ENCODE measurements around the gene ARL3.

Gene ARL3

DNA sequence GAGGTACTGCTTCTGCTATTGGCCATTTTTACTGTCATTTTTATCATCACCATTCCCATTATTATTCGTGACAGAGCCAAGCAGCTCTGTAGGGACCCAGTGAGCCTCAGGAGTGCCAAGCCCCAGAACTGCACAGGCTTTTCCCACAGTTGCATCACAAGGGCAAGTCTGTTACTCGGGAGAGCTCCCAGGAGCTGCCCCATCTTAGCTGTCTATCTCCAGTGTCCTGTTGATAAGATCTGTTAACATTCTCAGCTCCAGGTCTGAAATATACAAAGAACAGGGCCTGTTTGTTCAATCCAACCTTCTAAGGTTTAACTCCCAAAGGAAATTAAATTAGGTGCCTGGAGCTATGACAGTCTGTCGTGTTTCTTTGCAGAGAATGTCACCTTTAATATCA, 90.1 kb downstream of the ARL3 start:
- H3K27ac ChIP-seq, result no peak overlapping the region
- no peak for TF ChIP-seq ZFX (IDR thresholded peaks at IDR 0.05)
- TF ChIP-seq, protein P1, sequence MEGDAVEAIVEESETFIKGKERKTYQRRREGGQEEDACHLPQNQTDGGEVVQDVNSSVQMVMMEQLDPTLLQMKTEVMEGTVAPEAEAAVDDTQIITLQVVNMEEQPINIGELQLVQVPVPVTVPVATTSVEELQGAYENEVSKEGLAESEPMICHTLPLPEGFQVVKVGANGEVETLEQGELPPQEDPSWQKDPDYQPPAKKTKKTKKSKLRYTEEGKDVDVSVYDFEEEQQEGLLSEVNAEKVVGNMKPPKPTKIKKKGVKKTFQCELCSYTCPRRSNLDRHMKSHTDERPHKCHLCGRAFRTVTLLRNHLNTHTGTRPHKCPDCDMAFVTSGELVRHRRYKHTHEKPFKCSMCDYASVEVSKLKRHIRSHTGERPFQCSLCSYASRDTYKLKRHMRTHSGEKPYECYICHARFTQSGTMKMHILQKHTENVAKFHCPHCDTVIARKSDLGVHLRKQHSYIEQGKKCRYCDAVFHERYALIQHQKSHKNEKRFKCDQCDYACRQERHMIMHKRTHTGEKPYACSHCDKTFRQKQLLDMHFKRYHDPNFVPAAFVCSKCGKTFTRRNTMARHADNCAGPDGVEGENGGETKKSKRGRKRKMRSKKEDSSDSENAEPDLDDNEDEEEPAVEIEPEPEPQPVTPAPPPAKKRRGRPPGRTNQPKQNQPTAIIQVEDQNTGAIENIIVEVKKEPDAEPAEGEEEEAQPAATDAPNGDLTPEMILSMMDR (conservative IDR thresholded peaks at IDR 0.05), result no peak

All from C4-2B (cell line).